HG02759 (cell line): Measurements from ENCODE around the gene CCDC74B.
"Not testable (repeated sequence)": the region's sequence is repeated elsewhere in the genome, so short reads cannot be mapped to it uniquely, and the experiment has no call there.

Source experiments
- ATAC-seq: cut with Tn5 transposase; IDR thresholded peaks from one replicate; pipeline ENCODE4 v1.9.1; 2021; ENCODE audit warnings: mild to moderate bottlenecking, moderate library complexity; ENCODE audit not compliant: unreplicated experiment

Gene CCDC74B

DNA sequence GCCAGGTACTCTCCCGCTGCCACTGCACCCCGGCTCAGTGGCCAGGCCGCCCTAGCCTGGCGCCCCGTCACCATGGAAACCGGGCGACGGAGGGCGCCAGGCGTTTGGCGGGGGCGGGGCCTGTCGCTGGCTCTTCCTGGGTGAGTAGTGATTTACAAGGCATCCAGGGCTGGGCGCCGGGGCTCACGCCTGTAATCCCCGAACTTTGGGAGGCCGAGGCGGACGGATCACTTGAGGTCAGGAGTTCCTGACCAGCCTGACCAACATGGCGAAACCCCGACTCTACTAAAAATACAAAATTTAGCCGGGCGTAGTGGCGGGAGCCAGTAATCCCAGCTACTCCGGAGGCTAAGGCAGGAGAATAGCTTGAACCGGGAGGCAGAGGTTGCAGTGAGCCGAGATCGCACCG, at the start of gene CCDC74B:
TSS of gene CCDC74B (minus strand) at position 107 of the 409 bp plus-strand sequence. CDS start 116 bp downstream, outside the sequence.
- peak; percentile 96 for ATAC-seq

GRCh38 chr2:130193824-130194223, 48.9 kb upstream of the CCDC74B start:
- not testable (repeated sequence) for ATAC-seq

DNA sequence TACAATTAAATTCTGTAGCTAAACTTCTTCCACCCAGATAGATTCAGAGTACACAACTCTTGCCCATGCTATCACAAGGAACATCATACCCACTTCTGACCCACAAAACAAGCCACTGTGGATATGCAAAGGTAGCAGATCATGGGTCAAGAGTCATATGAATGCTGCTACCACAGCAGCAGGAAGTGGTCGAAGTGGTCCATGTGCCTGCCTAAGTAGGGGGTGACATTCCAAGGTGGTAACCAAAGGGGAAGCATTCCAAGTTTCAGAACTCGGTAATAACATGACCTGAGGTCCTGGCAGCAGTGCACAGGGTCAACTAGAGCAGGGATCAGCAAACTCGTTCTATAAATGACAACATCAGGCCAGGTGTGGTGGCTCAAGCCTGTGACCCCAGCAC, 47.5 kb upstream of the CCDC74B start:
- not testable (repeated sequence) for ATAC-seq

- not testable (repeated sequence) for ATAC-seq
Measured at GRCh38 chr2:130191319-130191718, 46.4 kb upstream of the CCDC74B start.

DNA sequence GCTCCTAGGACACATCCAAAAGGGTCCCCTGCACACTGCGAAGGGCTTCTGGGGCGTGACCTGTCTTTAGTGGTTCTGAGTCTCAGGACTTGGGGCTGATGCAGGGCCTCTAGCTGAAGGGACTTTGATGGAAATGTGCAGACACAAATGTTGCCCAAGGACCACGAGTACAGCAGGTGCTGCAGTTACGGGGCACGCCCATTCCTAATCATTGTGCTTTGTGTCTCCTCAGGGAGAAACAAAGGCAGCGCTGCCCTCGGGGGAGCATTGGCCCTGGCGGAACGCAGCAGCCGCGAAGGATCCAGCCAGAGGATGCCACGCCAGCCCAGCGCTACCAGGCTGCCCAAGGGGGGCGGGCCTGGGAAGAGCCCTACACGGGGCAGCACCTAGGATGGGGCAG, 45.3 kb upstream of the CCDC74B start:
- ATAC-seq, result no peak

DNA sequence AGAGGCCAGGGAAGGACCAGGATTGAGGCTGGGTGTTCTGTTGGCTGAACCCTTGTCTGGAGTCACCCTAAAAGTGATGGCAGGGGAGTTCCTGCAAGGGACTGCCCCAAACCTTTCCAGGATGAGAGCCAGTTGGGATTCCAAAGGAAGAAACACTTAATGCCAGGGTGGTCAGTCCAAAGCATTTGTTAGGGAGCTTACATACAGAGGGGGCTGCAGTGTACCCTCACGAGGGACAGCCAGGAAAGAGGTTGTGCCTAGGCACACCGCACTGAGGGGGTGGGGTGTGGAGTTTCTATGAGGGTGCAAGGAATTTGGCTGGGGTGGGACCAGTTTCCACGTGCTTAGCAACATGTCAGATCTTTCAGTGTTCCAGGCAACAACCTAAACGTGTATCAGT, 44.0 kb upstream of the CCDC74B start:
- ATAC-seq, result not testable (repeated sequence)

GRCh38 chr2:130187859-130188792, 43.2 kb upstream of the CCDC74B start:
- not testable (repeated sequence) for ATAC-seq

- no peak for ATAC-seq
Measured at GRCh38 chr2:130187268-130187667, 42.4 kb upstream of the CCDC74B start.

DNA sequence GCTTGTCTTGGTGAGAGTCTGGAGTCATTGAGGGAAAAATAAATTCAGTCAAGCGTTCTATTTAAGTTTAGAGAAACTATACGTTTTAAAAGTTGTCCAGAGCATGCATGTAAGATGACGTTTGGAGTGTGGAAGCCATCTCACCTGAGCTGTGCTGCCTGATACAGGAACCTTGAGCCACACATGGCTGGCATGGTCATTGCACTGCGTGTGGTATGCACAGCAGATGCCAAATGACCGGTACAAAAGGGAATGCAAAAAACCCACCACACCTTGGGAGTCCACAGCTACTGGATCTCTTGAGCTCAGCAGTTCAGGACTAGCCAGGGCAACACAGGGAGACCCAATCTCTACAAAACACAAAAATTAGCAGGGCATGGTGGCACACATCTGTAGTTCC, 41.5 kb upstream of the CCDC74B start:
- ATAC-seq, result no peak

- no peak for ATAC-seq
Measured at GRCh38 chr2:130185896-130186295, 41.0 kb upstream of the CCDC74B start.

DNA sequence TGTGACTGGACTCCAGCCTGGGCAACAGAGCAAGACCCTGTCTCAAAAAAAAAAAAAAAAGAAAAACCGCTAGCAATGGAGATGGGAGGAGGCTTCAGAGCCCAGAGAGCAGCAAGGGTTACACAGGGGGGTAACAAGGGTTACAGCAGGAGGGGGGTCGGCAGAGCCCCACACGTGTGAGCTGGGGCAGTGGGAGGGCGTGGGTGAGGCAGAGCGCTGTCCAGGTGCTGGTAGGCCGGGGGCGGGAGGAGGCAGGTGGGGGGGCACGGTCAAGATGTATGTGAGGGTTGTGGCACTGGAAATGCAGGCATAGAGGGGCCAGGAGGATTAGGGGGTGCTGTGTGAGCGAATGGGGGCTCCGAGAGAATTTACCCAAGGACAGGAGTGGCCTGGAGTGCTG, 40.5 kb upstream of the CCDC74B start:
- ATAC-seq, result no peak

GRCh38 chr2:130183512-130184373, 38.8 kb upstream of the CCDC74B start:
- ATAC-seq, result no peak

- not testable (repeated sequence) for ATAC-seq
Measured at GRCh38 chr2:130182826-130183511, 38.1 kb upstream of the CCDC74B start.

GRCh38 chr2:130181880-130182682, 37.2 kb upstream of the CCDC74B start, which contains the start of gene MZT2B:
Gene MZT2B (plus strand): TSS chr2:130182262. CDS start chr2:130182283, 21 bp downstream.
- ATAC-seq, result peak; percentile 84

DNA sequence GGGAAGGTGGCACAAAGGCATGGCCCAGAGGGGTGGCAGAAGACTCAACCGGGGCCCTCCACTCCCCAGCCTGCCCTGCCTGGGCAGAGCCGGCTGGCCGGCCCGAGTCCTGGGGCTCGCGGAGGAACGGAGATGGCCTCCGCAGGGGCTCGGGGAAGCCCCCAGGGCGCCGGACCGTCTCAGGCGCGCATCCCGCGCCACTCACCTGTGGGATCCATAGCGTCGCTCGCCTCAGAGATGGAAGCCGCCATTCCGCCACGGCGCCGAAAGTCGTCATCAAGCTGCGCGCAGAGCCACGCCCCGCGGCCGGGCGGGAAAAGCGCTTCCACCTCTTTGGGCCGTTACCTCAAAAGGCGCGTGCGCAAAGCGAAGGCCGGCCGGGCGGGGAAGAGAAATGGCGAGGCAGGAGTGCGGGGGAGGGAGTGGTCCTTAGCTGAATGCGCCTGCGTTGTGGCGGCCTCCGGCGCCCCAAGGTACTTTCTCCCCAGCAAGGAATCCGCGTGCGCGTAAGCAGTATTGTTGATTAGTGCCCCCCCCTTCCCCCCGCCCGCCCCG, 36.5 kb upstream of the CCDC74B start, which contains the start of gene SMPD4:
TSS of gene SMPD4 (minus strand) at position 278 of the 555 bp plus-strand sequence. CDS start 5,010 bp downstream, outside the sequence.
- ATAC-seq, result peak; percentile 66

GRCh38 chr2:130180404-130181324, 35.8 kb upstream of the CCDC74B start:
- ATAC-seq, result not testable (repeated sequence)

- peak; percentile 87 for ATAC-seq
Measured at GRCh38 chr2:130174866-130175265, 30.0 kb upstream of the CCDC74B start.

GRCh38 chr2:130169896-130170295, 25.0 kb upstream of the CCDC74B start:
- ATAC-seq, result no peak
